ENCODE results near the gene RANGRF.

RANGRF gene

DNA sequence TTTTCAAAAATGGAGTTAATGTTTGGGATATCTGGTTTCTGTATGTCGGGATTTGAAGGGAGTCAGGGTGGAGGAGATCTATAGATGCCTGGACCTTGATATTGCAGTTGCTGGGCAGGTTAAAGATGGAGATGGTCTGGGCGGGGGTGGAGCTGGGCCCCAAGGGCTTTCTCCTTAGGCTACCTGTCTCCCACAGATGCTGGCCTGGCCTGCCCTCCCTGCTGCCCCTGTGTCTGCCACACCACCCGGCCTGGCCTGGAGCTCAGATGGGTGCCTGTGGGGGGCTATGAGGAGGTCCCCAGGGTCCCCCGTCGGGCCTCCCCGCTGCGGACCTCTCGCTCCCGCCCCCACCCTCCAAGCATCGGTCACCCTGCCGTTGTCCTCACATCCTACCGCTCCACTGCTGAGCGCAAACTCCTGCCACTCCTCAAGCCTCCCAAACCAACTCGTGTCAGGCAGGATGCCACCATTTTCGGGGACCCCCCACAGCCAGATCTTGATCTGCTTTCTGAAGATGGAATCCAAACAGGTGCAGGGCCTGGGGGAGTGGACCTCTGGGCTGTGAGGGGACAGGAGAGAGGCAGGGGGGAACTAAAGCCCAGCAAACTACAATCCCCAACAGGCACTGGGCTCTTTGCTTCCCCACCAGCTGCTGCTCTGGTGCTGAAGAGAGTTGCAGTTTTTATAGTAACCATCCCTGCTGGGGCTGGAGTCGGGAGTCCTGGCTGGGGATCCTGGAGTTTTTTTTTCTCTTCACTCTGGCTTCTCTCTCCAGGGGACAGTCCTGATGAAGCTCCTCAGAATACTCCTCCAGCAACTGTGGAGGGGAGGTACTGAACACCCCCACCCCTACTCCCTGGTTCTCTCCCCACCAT is 24.5 kb downstream of the RANGRF start:
- Histone ChIP-seq H3K27ac (ENCODE audit: low read length) (no peak overlapping the region), H3K79me2 (ENCODE audit: low read length) (no peaks in the 10 kb centered on the region), H3K36me3 (replicated peaks; ENCODE audit: insufficient read depth, low read length) (no peaks in the 10 kb centered on the region), H3F3A (ENCODE audit: insufficient read depth, low read length) (no peaks in the 10 kb centered on the region), H3K4me3 (ENCODE audit: low read length) (no peak overlapping the region), H3K4me2 (ENCODE audit: low read depth, low read length) (no peak overlapping the region), H3K4me1 (ENCODE audit: low read length) (no peaks in the 10 kb centered on the region), H2AFZ (ENCODE audit: low read length) (no peak overlapping the region), H3K9me2 (replicated peaks; ENCODE audit: insufficient read depth, low read length) (no peaks in the 10 kb centered on the region), H4K20me1 (ENCODE audit: insufficient read depth, low read length) (no peaks in the 10 kb centered on the region), H3K27me3 (replicated peaks; ENCODE audit: insufficient read depth, low read length) (peaks cover 81% of the 10 kb centered on the region), H3K9me3 (replicated peaks; ENCODE audit: insufficient read depth, low read length) (no peaks in the 10 kb centered on the region), H3K9ac (ENCODE audit: low read length) (no peak overlapping the region)
- no peak for DNase-seq
- TF ChIP-seq, protein P1, sequence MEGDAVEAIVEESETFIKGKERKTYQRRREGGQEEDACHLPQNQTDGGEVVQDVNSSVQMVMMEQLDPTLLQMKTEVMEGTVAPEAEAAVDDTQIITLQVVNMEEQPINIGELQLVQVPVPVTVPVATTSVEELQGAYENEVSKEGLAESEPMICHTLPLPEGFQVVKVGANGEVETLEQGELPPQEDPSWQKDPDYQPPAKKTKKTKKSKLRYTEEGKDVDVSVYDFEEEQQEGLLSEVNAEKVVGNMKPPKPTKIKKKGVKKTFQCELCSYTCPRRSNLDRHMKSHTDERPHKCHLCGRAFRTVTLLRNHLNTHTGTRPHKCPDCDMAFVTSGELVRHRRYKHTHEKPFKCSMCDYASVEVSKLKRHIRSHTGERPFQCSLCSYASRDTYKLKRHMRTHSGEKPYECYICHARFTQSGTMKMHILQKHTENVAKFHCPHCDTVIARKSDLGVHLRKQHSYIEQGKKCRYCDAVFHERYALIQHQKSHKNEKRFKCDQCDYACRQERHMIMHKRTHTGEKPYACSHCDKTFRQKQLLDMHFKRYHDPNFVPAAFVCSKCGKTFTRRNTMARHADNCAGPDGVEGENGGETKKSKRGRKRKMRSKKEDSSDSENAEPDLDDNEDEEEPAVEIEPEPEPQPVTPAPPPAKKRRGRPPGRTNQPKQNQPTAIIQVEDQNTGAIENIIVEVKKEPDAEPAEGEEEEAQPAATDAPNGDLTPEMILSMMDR (IDR thresholded peaks at IDR 0.05; ENCODE audit: low read length): no peak
- TF ChIP-seq EZH2phosphoT487 (IDR thresholded peaks at IDR 0.05; ENCODE audit: low read length): no peak
- no peak for TF ChIP-seq EZH2 (optimal IDR thresholded peaks at IDR 0.05; ENCODE audit: low read depth, low read length)

DNA sequence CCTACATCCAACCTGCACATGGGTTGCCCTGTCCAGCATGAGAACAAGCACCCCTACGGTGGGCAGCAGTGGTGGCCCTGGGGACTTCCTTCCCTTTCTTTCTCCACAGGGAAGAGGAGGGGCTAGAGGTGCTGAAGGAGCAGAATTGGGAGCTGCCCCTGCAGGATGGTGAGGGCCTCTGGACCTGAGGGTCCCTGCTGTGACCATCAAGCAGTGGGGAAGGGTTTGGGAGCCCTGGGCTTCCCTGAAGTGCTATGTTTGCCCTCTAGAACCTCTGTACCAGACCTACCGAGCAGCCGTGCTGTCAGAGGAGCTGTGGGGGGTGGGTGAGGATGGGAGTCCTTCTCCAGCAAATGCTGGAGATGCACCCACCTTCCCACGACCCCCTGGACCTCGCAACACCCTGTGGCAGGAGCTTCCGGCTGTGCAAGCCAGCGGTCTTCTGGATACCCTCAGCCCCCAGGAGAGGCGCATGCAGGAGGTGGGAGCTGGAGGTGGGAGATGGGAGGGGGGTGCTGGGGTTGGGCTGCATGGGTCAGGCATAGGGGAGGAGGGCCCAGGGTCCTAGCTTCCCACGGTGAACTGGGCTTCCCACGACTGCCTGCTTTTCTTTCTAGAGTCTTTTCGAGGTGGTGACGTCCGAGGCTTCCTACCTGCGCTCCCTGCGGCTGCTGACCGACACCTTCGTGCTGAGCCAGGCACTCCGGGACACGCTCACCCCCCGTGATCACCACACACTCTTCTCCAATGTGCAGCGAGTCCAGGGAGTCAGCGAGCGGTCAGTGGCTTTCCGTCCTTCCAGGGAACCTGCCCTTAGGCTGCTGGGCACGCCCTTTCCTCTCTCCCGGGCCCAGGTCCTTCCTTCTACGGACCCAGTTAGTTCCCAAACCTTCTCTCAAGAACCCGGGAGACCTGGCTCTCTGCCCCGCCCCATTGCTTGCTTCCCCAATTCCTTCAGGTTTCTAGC is 26.6 kb downstream of the RANGRF start:
- no peak overlapping the region for H3K27ac ChIP-seq (ENCODE audit: low read length)
- H3K4me1 ChIP-seq (ENCODE audit: low read length): no peaks in the 10 kb centered on the region
- H3K27me3 ChIP-seq (replicated peaks; ENCODE audit: insufficient read depth, low read length): peaks cover 84% of the 10 kb centered on the region
- DNase-seq: no peak
- no peaks in the 10 kb centered on the region for H4K20me1 ChIP-seq (ENCODE audit: insufficient read depth, low read length)
- no peaks in the 10 kb centered on the region for H3K9me3 ChIP-seq (replicated peaks; ENCODE audit: insufficient read depth, low read length)
- no peak overlapping the region for H3K9ac ChIP-seq (ENCODE audit: low read length)
- H3K79me2 ChIP-seq (ENCODE audit: low read length): no peaks in the 10 kb centered on the region
- TF ChIP-seq, protein P1 (IDR thresholded peaks at IDR 0.05; ENCODE audit: low read length): no peak
- TF ChIP-seq EZH2 (optimal IDR thresholded peaks at IDR 0.05; ENCODE audit: low read depth, low read length) (no peak), EZH2phosphoT487 (IDR thresholded peaks at IDR 0.05; ENCODE audit: low read length) (no peak)
- no peak overlapping the region for H2AFZ ChIP-seq (ENCODE audit: low read length)
- H3K4me3 ChIP-seq (ENCODE audit: low read length): no peak overlapping the region
- no peaks in the 10 kb centered on the region for H3F3A ChIP-seq (ENCODE audit: insufficient read depth, low read length)
- H3K4me2 ChIP-seq (ENCODE audit: low read depth, low read length): no peak overlapping the region
- H3K9me2 ChIP-seq (replicated peaks; ENCODE audit: insufficient read depth, low read length): no peaks in the 10 kb centered on the region
- H3K36me3 ChIP-seq (replicated peaks; ENCODE audit: insufficient read depth, low read length): no peaks in the 10 kb centered on the region

DNA sequence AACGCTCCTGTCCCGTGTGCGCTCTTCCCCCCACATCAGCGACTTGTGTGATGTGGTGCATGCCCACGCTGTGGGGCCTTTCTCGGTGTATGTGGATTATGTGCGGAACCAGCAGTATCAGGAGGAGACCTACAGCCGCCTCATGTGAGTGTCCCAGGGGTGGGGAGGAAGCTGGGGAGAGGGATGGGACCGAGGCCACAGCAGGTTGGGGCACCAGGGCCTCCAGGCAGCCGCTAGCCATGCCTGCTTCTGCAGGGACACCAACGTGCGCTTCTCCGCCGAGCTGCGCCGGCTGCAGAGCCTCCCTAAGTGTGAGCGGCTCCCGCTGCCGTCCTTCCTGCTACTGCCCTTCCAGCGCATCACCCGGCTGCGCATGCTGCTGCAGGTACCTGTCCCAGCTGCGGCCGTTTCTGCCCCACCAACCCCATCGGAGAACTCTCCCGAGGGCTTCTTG is 27.3 kb downstream of the RANGRF start:
- H3K9me3 ChIP-seq (replicated peaks; ENCODE audit: insufficient read depth, low read length): no peaks in the 10 kb centered on the region
- peaks cover 78% of the 10 kb centered on the region for H3K27me3 ChIP-seq (replicated peaks; ENCODE audit: insufficient read depth, low read length)
- no peaks in the 10 kb centered on the region for H3F3A ChIP-seq (ENCODE audit: insufficient read depth, low read length)
- no peak overlapping the region for H3K4me3 ChIP-seq (ENCODE audit: low read length)
- H3K27ac ChIP-seq (ENCODE audit: low read length): no peak overlapping the region
- no peaks in the 10 kb centered on the region for H3K4me1 ChIP-seq (ENCODE audit: low read length)
- H3K36me3 ChIP-seq (replicated peaks; ENCODE audit: insufficient read depth, low read length): no peaks in the 10 kb centered on the region
- no peaks in the 10 kb centered on the region for H3K9me2 ChIP-seq (replicated peaks; ENCODE audit: insufficient read depth, low read length)
- H4K20me1 ChIP-seq (ENCODE audit: insufficient read depth, low read length): no peaks in the 10 kb centered on the region
- no peak for DNase-seq
- no peak overlapping the region for H2AFZ ChIP-seq (ENCODE audit: low read length)
- TF ChIP-seq, protein P1 (IDR thresholded peaks at IDR 0.05; ENCODE audit: low read length): no peak
- TF ChIP-seq EZH2 (optimal IDR thresholded peaks at IDR 0.05; ENCODE audit: low read depth, low read length): no peak
- no peak for TF ChIP-seq EZH2phosphoT487 (IDR thresholded peaks at IDR 0.05; ENCODE audit: low read length)
- no peak overlapping the region for H3K4me2 ChIP-seq (ENCODE audit: low read depth, low read length)
- H3K9ac ChIP-seq (ENCODE audit: low read length): no peak overlapping the region
- H3K79me2 ChIP-seq (ENCODE audit: low read length): no peaks in the 10 kb centered on the region
